Small intestine (tissue), 16 donors: ENCODE data around the gene CLDN10. TPM values are rescaled to one million over a fixed set of nuclear protein-coding genes. Genes with fewer than 3 reads are reported as not detected.
A peak's percentile ranks its signal among the peaks of the same experiment; 100 is the strongest.

Source experiments
- DNase-seq, 2 donors: peaks; one replicate each; pipeline versions ENCODE4 v3.0.0 to v3.0.0-alpha.2; 2013
- FAIRE-seq: peaks from 2 replicates; lab custom pipeline; 2012; peaks lifted over from hg19 to GRCh38; lab: Jason Lieb, UNC
- H3K27ac ChIP-seq, 3 donors: one replicate each; pipeline ENCODE4 v1.5.1; 2013; ENCODE audit warnings: low read length in 2 of 3, mild to moderate bottlenecking in 2 of 3, control low read depth in 1 of 3, inconsistent platforms in 1 of 3, low read depth in 1 of 3, moderate library complexity in 1 of 3
- H3K27me3 ChIP-seq, 3 donors: one replicate each; pipeline ENCODE4 v1.6.1; 2013; ENCODE audit warnings: low read length in 3 of 3, inconsistent platforms in 1 of 3; ENCODE audit not compliant: control insufficient read depth in 3 of 3, insufficient read depth in 3 of 3
- H3K36me3 ChIP-seq, 3 donors: one replicate each; pipeline ENCODE4 v1.6.1; 2013; ENCODE audit warnings: low read length in 3 of 3, inconsistent platforms in 1 of 3, low read depth in 1 of 3, mild to moderate bottlenecking in 1 of 3, moderate library complexity in 1 of 3; ENCODE audit not compliant: control insufficient read depth in 3 of 3, insufficient read depth in 2 of 3
- H3K4me1 ChIP-seq, 3 donors: one replicate each; pipeline ENCODE4 v1.6.1; 2013; ENCODE audit warnings: low read length in 2 of 3, inconsistent platforms in 1 of 3, low read depth in 1 of 3, mild to moderate bottlenecking in 1 of 3, moderate library complexity in 1 of 3; ENCODE audit not compliant: control insufficient read depth in 3 of 3, insufficient read depth in 2 of 3
- H3K4me3 ChIP-seq, 3 donors: one replicate each; pipeline ENCODE4 v1.5.1; 2013; ENCODE audit warnings: low read length in 3 of 3, control low read depth in 1 of 3, inconsistent platforms in 1 of 3, low read depth in 1 of 3, mild to moderate bottlenecking in 1 of 3, moderate library complexity in 1 of 3
- H3K9me3 ChIP-seq, 2 donors: one replicate each; pipeline ENCODE4 v1.6.1; 2013; ENCODE audit warnings: low read depth in 1 of 2, low read length in 1 of 2; ENCODE audit not compliant: control insufficient read depth in 2 of 2, insufficient read depth in 1 of 2
- WGBS, 3 donors: extraction: QIAGEN DNeasy Blood & Tissue Kit; methylation state at CpG; one replicate each; pipeline ENCODE4 v1.1.7; 2013; 5-methylcytosine and 5-hydroxymethylcytosine counted together
- long read RNA-seq, 10 donors: transcript quantifications; one replicate each; lab custom pipeline, GENCODE V29; 2026
- polyA plus RNA-seq, 4 donors: library from polyadenylated mRNA; stranded (reverse) in 3 of 4; unstranded in 1 of 4; fragments of 200-250 nt in 3 of 4; fragments of 120-200 nt in 1 of 4; gene quantifications; one replicate each; pipeline versions ENCODE4 v1.2.1 to v1.2.3, GENCODE V29; 2013
- donor health status: healthy with polysubstance abuse.
- donor health status: control.
- donor health status: control.
- donor health status: Bipolar disorder and iron deficiency.
- donor health status: healthy.

Gene CLDN10
- polyA plus RNA-seq, result under 1 TPM in 2 of 4 donors, not detected in 2; 0.09 to 0.54 TPM
- long read RNA-seq, donor 1, result 0 reads
- long read RNA-seq, donor 2, result 0 reads
- long read RNA-seq, donor 3, result 0 reads
- long read RNA-seq, donor 4, result 0 reads
- long read RNA-seq, donor 5, result 0 reads
- long read RNA-seq, donor 6, result 0 reads
- long read RNA-seq, donor 7, result 0 reads
- long read RNA-seq, donor 8, partial matches to known transcripts, result 0 of 1 reads
- long read RNA-seq, donor 8, other reads (novel, unspliced or antisense), result 0 of 1 reads
- long read RNA-seq, donor 9, result 0 reads
- long read RNA-seq, donor 10, partial matches to known transcripts, result 0 of 3 reads
- long read RNA-seq, donor 10, other reads (novel, unspliced or antisense), result 0 of 3 reads

GRCh38 chr13:95552539-95553441, at the start of gene CLDN10:
TSS of gene CLDN10 (plus strand) at chr13:95552720. CDS start at chr13:95552754, 34 bp downstream.
- no peak within 1 kb of the TSS for H3K27ac ChIP-seq
- no peak within 1 kb of the TSS for H3K4me3 ChIP-seq
- no peak for FAIRE-seq
- peaks cover 0 to 37% (median 30%) of the 10 kb centered on the region in 3 donors for H3K27me3 ChIP-seq
- DNase-seq, result peak in 1 of 2 donors; percentile 15
- WGBS, 3 donors, result 3 to 17% (median 10%) methylated on average over 45 to 70 of the region's 70 CpGs
- peaks cover 0 to 3% (median 0%) of the 10 kb centered on the region in 3 donors for H3K4me1 ChIP-seq
- no peaks in the 10 kb centered on the region for H3K36me3 ChIP-seq
- H3K9me3 ChIP-seq, result no peaks in the 10 kb centered on the region

DNA sequence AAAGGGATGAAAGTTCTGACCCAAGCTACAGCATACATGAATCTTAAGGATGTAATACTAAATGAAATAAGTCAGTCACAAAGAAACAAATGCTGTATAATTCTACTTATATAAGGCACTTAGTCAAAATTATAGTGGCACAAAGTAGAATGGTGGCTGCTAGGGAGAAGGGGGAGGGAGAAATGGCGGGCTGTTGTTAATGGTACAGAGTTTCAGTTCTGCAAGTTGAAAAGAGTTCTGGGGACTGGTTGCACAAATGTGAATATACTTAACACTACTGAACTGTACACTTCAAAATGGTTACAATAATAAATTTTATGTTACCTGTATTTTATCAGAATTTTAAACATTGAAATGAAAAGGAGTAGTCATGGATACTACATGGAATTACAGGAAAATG, 48.9 kb upstream of the CLDN10 start:
- no peak overlapping the region for H3K27ac ChIP-seq
- H3K27me3 ChIP-seq, result no peaks in the 10 kb centered on the region
- FAIRE-seq, result no peak

DNA sequence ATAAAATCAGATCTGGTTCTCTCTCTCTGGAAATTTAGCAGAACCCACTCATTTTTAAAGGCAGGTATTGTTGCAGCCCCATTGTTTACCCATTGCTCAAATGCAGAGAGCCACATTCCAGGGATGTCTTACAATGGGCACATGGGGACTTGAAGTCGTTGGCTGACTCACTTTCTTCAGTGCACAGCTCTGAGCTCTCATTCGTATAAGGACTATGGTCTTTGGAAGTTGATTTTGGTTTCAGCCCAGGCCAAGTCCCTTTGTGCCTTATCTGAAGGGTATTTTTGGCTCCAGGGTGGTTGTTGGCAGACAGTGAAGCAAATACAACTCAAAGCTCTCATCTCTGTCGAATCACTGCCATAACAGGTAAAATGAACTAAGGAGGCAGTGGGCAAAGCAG, 47.3 kb upstream of the CLDN10 start:
- peaks cover 0 to 4% of the 10 kb centered on the region in 2 donors for H3K9me3 ChIP-seq
- H3K27me3 ChIP-seq, result no peaks in the 10 kb centered on the region
- no peak for DNase-seq
- H3K4me1 ChIP-seq, result no peaks in the 10 kb centered on the region
- FAIRE-seq, result no peak
- no peak overlapping the region for H3K4me3 ChIP-seq
- no peak overlapping the region for H3K27ac ChIP-seq
- WGBS, 3 donors, result 38 to 56% (median 47%) methylated on average over 3 of the region's 3 CpGs
- no peaks in the 10 kb centered on the region for H3K36me3 ChIP-seq

More for the DNA sequence above, 48.9 kb upstream of the CLDN10 start:
- WGBS, 3 donors, result 66 to 96% (median 74%) methylated on average over 1 of the region's 1 CpG
- Histone ChIP-seq H3K4me3 (no peak overlapping the region), H3K36me3 (no peaks in the 10 kb centered on the region), H3K4me1 (no peaks in the 10 kb centered on the region), H3K9me3 (peaks cover 0 to 4% of the 10 kb centered on the region in 2 donors)
- DNase-seq, result no peak

DNA sequence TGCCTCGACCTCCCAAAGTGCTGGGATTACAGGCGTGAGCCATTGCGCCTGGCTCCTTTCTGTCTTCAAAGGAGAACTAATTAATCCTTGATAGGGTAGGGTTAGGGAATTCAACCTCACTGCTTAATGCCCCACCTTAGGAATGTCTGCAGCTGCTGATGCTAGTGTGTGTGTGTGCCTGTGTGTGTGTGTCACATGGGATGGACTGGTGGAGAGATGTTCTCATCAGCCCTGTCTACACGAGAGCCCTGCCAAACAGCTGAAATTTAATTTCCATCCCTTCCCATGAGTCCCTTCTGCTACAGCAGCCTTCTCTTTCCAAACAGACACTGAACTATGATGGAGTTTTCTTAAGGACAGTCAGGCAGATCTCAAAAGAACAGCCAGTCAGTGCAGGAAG, 46.5 kb upstream of the CLDN10 start:
- FAIRE-seq (no peak), DNase-seq (no peak)
- Histone ChIP-seq H3K27me3 (no peaks in the 10 kb centered on the region), H3K9me3 (peaks cover 0 to 4% of the 10 kb centered on the region in 2 donors), H3K27ac (no peak overlapping the region), H3K4me3 (no peak overlapping the region), H3K4me1 (no peaks in the 10 kb centered on the region), H3K36me3 (no peaks in the 10 kb centered on the region)
- WGBS, 3 donors, result 56 to 70% (median 62%) methylated on average over 4 of the region's 4 CpGs

DNA sequence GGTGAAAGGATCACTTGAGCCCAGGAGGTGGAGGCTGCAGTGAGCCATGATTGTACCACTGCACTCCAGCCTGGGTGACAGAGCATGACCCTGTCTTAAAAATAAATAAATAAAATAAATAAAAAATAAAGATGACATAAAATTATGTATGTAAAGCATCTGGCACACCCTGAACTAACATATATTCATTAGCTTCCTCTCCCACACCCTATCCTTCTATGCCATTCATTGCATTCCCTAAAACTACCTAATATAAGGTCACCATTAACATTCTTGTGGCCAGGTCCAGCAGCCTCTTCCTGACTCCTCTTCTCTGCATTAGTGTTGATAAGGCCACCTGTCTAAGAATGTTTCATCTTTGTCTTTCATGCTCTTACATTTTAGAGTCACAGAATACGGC, 44.5 kb upstream of the CLDN10 start:
- 0 to 88% (median 36%) methylated on average over 1 of the region's 1 CpG for WGBS, 3 donors
- H3K27ac ChIP-seq, result no peak overlapping the region
- H3K9me3 ChIP-seq, result no peaks in the 10 kb centered on the region
- no peaks in the 10 kb centered on the region for H3K36me3 ChIP-seq
- no peaks in the 10 kb centered on the region for H3K4me1 ChIP-seq
- no peaks in the 10 kb centered on the region for H3K27me3 ChIP-seq
- DNase-seq, result no peak
- FAIRE-seq, result no peak
- no peak overlapping the region for H3K4me3 ChIP-seq

DNA sequence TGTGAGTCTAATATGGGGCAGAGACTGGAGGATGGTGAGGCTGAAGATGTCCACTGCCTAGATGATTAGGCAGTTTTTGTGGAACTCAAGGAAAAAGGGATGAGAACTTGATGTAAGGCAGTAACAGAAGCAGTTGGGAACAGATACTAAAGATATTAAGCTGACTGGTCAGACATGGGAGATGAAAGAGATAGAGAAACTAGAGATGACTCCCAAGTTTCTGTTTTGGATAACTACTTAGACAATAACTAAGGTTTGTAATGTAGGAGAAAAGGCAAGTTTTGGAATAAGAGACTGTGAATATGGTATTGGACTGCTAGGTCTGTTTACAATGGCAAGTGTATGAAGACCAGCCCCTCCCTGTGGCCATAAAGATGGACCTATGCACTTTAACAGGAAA, 43.5 kb upstream of the CLDN10 start:
- DNase-seq, result no peak
- Histone ChIP-seq H3K36me3 (no peaks in the 10 kb centered on the region), H3K4me3 (no peak overlapping the region), H3K9me3 (no peaks in the 10 kb centered on the region), H3K4me1 (no peaks in the 10 kb centered on the region), H3K27ac (no peak overlapping the region), H3K27me3 (no peaks in the 10 kb centered on the region)
- FAIRE-seq, result no peak

DNA sequence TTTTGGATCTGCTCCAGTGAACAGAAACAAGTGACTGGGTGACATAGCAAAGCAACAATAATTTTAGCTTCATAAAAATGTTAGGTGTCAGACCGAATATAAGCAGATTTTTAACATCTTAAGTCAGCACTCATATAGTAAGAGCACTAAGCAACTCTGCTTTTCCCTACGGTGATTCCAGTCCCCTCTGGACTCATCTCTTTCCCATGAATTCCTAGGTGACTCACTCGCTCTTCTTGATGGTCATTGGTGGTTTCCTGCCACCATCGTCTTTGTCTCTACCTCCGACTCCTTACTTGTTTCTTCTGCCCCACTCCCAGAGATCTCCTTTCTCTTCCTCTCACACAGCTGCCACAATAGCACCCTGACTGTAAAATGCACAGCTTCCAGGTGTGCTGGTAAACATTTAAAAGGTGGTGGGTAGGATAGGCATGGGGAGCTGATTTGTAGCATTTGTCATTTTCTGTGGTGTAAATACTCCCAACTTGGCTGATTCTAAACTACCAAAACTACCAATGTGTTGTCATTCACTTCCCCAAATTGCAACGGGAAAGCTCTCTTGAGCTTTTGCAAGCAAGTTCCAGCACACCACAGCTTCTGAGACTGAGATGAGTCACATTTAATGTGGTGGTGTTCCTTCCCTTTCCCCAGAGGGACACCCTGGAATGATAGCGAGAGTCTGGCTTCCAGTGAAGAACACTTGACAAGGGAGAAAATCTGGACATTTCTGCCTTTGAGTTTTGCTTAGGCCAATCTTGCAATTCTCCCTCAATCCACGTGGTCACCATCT, 42.8 kb upstream of the CLDN10 start:
- WGBS, 3 donors, result 67 to 74% (median 69%) methylated on average over 8 of the region's 8 CpGs
- no peak for FAIRE-seq
- DNase-seq, result no peak
- H3K27ac ChIP-seq, result no peak overlapping the region
- H3K4me1 ChIP-seq, result no peaks in the 10 kb centered on the region
- no peak overlapping the region for H3K4me3 ChIP-seq
- H3K9me3 ChIP-seq, result no peaks in the 10 kb centered on the region
- H3K36me3 ChIP-seq, result no peaks in the 10 kb centered on the region
- no peaks in the 10 kb centered on the region for H3K27me3 ChIP-seq

DNA sequence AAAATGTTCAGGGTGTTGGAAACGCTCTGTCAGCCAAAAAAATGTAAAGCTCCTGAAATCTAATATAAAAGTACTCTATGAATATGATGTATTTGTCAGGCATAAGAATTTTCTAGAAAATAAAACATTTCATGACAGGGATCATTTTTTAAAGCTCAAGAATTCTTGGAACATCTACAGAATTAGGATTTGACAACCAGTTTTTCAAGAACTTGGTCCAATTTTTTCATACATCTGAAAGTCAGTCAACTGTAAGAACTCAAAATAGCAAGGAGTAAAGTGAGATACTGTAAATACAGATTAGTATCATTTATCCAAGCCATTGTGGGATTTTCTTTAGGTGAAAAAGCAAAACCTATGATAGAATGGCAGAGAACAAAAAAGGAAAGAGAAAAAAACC, 41.6 kb upstream of the CLDN10 start:
- Histone ChIP-seq H3K27me3 (no peaks in the 10 kb centered on the region), H3K4me3 (no peak overlapping the region), H3K36me3 (no peaks in the 10 kb centered on the region), H3K4me1 (no peaks in the 10 kb centered on the region), H3K9me3 (no peaks in the 10 kb centered on the region), H3K27ac (no peak overlapping the region)
- 77 to 83% (median 82%) methylated on average over 1 of the region's 1 CpG for WGBS, 3 donors
- FAIRE-seq (no peak), DNase-seq (no peak)
